Upper lobe of left lung (tissue), 6 donors: Measurements from ENCODE around the gene NFKB2. TPM values are rescaled to one million over a fixed set of nuclear protein-coding genes. Genes with fewer than 3 reads are reported as not detected.

Experiments used
- ATAC-seq, 2 donors: fragments of 200-7000 bp; cut with Tn5 transposase; one replicate each; pipeline ENCODE4 v1.9.1; 2022; ENCODE audit warnings: mild to moderate bottlenecking in 2 of 2, moderate library complexity in 2 of 2; ENCODE audit not compliant: low FRiP score in 2 of 2
- DNase-seq, 2 donors: peaks; one replicate each; pipeline ENCODE4 v3.0.0-alpha.2; 2019 to 2020
- H3K27ac ChIP-seq, 4 donors: fragments of 200-600 bp; sonication (generic); one replicate each; pipeline ENCODE4 v1.5.1; 2016 to 2019
- H3K27me3 ChIP-seq, 4 donors: fragments of 200-600 bp; sonication (generic); one replicate each; pipeline ENCODE4 v1.5.1; 2017 to 2019
- H3K36me3 ChIP-seq, 4 donors: fragments of 200-600 bp; sonication (generic); one replicate each; pipeline ENCODE4 v1.5.1; 2016 to 2019
- H3K4me1 ChIP-seq, 4 donors: fragments of 200-600 bp; sonication (generic); one replicate each; pipeline ENCODE4 v1.5.1; 2018 to 2019
- H3K4me3 ChIP-seq, 4 donors: fragments of 200-600 bp; sonication (generic); one replicate each; pipeline ENCODE4 v1.5.1; 2017 to 2019; ENCODE audit warnings: mild to moderate bottlenecking in 2 of 4, moderate library complexity in 1 of 4
- H3K9me3 ChIP-seq, 4 donors: fragments of 200-600 bp; sonication (generic); one replicate each; pipeline ENCODE4 v1.5.1; 2018 to 2019
- EP300 ChIP-seq, 4 donors: sonication (generic); formaldehyde crosslinking; IDR thresholded peaks; one replicate each; pipeline ENCODE4 v1.5.1; 2017; ENCODE audit warnings: antibody characterized with exemption in 4 of 4, control low read depth in 2 of 4
- POLR2A ChIP-seq, 4 donors: fragments of 450-650 bp; IDR thresholded peaks; one replicate each; pipeline ENCODE4 v1.5.1; 2016 to 2017; ENCODE audit warnings: antibody characterized with exemption in 4 of 4, mild to moderate bottlenecking in 2 of 4
- POLR2AphosphoS5 ChIP-seq, 2 donors: sonication (generic); formaldehyde crosslinking; IDR thresholded peaks; one replicate each; pipeline ENCODE4 v1.5.1; 2017; ENCODE audit warnings: antibody characterized with exemption in 2 of 2
- WGBS, 2 donors: methylation state at CpG; one replicate each; pipeline ENCODE4 v1.1.5; 2017 to 2018; 5-methylcytosine and 5-hydroxymethylcytosine counted together
- total RNA-seq, 6 donors: library from RNA; depleted of rRNA in 4 of 6; stranded (reverse); fragments of >200 nt in 4 of 6; gene quantifications; one replicate each; pipeline versions ENCODE4 v1.1.0 to v1.2.1, GENCODE V29; 2016 to 2021
- TF ChIP-seq, protein P1 (sequence below), 6 experiments: fragments of 450-650 bp in 4 of 6; fragments of 200-600 bp in 2 of 6; sonication (generic) in 2 of 6; IDR thresholded peaks; one replicate each; pipeline ENCODE4 v1.5.1; 2016 to 2019; ENCODE audit warnings: antibody characterized with exemption in 6 of 6
- donor health status: DM: no; HTN: no; CAD: no; lungs with moderate emphysema.
- donor health status: DM: no; HTN: yes; CAD: no; lungs with severe emphysema.

Gene NFKB2
- total RNA-seq, 6 donors from 2014 or later = 31.2 to 67.6 (median 41.2) TPM

DNA sequence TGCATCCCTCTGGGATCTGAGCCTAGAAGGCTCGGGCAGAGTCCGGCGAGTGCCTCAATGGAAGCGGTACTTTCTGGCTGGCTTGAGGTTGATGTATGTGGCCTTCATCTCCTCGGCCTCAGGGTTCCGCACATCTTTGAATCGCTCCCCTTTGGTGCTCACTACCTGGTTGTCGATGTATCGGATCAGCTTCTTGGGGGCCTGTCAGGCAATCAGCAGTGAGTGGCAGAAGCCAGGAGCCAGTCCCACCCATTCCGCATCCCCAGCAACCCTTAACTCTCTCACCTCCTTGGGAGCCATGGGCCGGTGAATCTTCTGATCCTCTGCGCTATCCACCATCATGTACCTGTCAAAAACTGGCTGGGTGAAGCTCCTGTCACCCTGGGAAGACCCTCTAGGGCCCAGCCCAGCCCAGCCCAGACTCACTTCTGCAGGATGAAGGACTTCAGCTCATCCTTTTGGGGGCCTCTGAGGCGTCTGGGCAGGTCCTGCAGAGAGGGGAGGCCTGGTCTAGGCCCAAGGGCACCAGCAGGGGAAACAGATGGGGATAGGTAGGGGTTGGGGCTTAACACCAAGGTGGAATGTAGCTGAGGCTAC lies 28.0 kb downstream of the NFKB2 start:
- Histone ChIP-seq H3K4me3 (peak overlapping the region in 1 of 4 donors; percentile 94), H3K36me3 (peaks cover 0 to 22% (median 20%) of the 10 kb centered on the region in 4 donors), H3K4me1 (peaks cover 26 to 46% (median 33%) of the 10 kb centered on the region in 4 donors), H3K27ac (peak overlapping the region in 3 of 4 donors; percentile 91 to 95 (median 94)), H3K27me3 (peaks cover 0 to 11% (median 0%) of the 10 kb centered on the region in 4 donors), H3K9me3 (peaks cover 0 to 3% (median 0%) of the 10 kb centered on the region in 4 donors)
- no peak for TF ChIP-seq EP300 (IDR thresholded peaks at IDR 0.05)
- TF ChIP-seq POLR2A (IDR thresholded peaks at IDR 0.05) = no peak
- TF ChIP-seq POLR2AphosphoS5 (IDR thresholded peaks at IDR 0.05) = no peak
- TF ChIP-seq, protein P1, sequence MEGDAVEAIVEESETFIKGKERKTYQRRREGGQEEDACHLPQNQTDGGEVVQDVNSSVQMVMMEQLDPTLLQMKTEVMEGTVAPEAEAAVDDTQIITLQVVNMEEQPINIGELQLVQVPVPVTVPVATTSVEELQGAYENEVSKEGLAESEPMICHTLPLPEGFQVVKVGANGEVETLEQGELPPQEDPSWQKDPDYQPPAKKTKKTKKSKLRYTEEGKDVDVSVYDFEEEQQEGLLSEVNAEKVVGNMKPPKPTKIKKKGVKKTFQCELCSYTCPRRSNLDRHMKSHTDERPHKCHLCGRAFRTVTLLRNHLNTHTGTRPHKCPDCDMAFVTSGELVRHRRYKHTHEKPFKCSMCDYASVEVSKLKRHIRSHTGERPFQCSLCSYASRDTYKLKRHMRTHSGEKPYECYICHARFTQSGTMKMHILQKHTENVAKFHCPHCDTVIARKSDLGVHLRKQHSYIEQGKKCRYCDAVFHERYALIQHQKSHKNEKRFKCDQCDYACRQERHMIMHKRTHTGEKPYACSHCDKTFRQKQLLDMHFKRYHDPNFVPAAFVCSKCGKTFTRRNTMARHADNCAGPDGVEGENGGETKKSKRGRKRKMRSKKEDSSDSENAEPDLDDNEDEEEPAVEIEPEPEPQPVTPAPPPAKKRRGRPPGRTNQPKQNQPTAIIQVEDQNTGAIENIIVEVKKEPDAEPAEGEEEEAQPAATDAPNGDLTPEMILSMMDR (IDR thresholded peaks at IDR 0.05) = no peak
- ATAC-seq (no peak), DNase-seq (no peak)
- 96% methylated on average over 10 to 13 of the region's 13 CpGs for WGBS, 2 donors

DNA sequence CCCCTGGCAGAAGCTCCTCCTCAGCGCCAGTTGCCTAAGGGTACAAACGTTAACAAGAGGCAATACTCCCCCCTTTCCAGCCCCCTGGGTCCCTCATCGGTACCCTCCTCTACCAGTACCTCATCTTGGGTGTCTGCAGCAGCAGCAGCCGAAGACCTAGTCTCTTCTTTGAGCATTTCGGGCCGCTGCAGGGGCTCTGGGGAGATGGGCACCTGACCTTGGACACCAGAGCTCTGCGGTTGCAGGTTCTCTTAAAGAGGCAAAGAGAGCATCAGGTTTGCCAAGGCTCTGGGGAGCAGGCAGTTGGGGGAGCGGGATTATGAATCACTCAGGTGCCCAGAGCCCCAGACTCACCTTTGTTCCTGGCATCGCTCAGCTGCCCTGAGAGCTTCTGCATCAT lies 28.6 kb downstream of the NFKB2 start:
- 81 to 96% methylated on average over 8 to 9 of the region's 9 CpGs for WGBS, 2 donors
- no peak for ATAC-seq

DNA sequence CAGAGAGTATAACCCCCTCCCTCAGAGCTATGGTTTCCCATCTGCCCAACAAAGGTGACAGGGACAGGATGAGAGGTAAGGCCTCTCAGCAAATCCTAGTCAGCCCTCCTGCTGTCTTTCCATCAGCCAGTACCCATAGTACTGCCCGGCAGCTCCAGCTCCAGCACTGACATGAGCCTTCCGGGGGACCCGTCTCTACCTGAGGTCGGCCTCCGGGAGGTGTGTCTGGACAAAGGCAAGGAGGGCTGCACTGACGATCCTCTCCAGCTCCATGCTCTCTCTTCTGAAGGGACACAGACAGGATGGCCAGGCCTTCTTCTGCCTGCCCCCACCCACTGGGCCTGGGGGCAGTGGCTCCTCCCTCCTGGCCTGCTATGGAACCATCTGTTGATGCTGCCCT lies 29.4 kb downstream of the NFKB2 start:
- H3K4me3 ChIP-seq = no peak overlapping the region
- H3K9me3 ChIP-seq = peaks cover 0 to 3% (median 0%) of the 10 kb centered on the region in 4 donors
- H3K36me3 ChIP-seq = peaks cover 0 to 22% (median 20%) of the 10 kb centered on the region in 4 donors
- DNase-seq (peak in 1 of 2 donors; percentile 26), ATAC-seq (no peak)
- TF ChIP-seq POLR2A (IDR thresholded peaks at IDR 0.05) = no peak
- no peak for TF ChIP-seq POLR2AphosphoS5 (IDR thresholded peaks at IDR 0.05)
- TF ChIP-seq, protein P1 (IDR thresholded peaks at IDR 0.05) = no peak
- TF ChIP-seq EP300 (IDR thresholded peaks at IDR 0.05) = no peak
- 81% methylated on average over 5 of the region's 6 CpGs; no CpG with 5 or more reads in 1 of the 2 donors for WGBS, 2 donors
- H3K27ac ChIP-seq = no peak overlapping the region
- no peaks in the 10 kb centered on the region for H3K27me3 ChIP-seq
- peaks cover 15 to 35% (median 21%) of the 10 kb centered on the region in 4 donors for H3K4me1 ChIP-seq

More for the DNA sequence above, 28.6 kb downstream of the NFKB2 start:
- no peak overlapping the region for H3K27ac ChIP-seq
- H3K4me1 ChIP-seq = peaks cover 23 to 43% (median 29%) of the 10 kb centered on the region in 4 donors
- DNase-seq = no peak
- peaks cover 0 to 4% (median 0%) of the 10 kb centered on the region in 4 donors for H3K27me3 ChIP-seq
- H3K9me3 ChIP-seq = peaks cover 0 to 3% (median 0%) of the 10 kb centered on the region in 4 donors
- TF ChIP-seq, protein P1 (IDR thresholded peaks at IDR 0.05) = no peak
- TF ChIP-seq EP300 (IDR thresholded peaks at IDR 0.05) (no peak), POLR2A (IDR thresholded peaks at IDR 0.05) (no peak), POLR2AphosphoS5 (IDR thresholded peaks at IDR 0.05) (no peak)
- H3K36me3 ChIP-seq = peaks cover 0 to 22% (median 20%) of the 10 kb centered on the region in 4 donors
- no peak overlapping the region for H3K4me3 ChIP-seq

DNA sequence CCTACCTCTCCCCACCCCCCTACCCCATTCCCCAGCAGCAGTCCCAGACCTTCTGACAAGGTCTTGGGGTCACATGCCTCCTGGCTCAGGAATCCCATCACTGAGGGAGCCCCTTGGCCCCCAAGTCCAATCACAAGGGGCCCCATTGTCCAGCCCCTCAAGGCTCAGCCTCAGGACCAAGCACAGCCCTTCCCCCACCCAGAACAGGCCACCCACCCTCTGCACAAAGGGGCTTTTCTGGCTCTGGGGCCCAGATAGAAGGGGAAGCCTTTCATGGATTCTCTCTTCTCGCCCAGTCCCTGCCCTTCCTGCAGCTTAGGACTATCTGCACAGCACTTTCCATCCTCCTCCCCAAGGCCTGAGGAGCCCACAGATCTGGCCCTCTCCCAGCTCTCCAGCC lies 29.9 kb downstream of the NFKB2 start:
- Histone ChIP-seq H3K9me3 (peaks cover 0 to 3% (median 0%) of the 10 kb centered on the region in 4 donors), H3K4me1 (peaks cover 10 to 30% (median 16%) of the 10 kb centered on the region in 4 donors), H3K27me3 (no peaks in the 10 kb centered on the region), H3K36me3 (peaks cover 0 to 22% (median 20%) of the 10 kb centered on the region in 4 donors), H3K4me3 (no peak overlapping the region), H3K27ac (no peak overlapping the region)
- ATAC-seq (no peak), DNase-seq (no peak)
- 91 to 93% methylated on average over 1 of the region's 1 CpG for WGBS, 2 donors
- TF ChIP-seq POLR2AphosphoS5 (IDR thresholded peaks at IDR 0.05) (no peak), EP300 (IDR thresholded peaks at IDR 0.05) (no peak), POLR2A (IDR thresholded peaks at IDR 0.05) (no peak)
- TF ChIP-seq, protein P1 (IDR thresholded peaks at IDR 0.05) = no peak
